ENCODE results near the gene INS.

GRCh38 chr11:2135648-2136201, 25.3 kb downstream of the INS start:
- TF ChIP-seq ZKSCAN1 (IDR thresholded peaks at IDR 0.05; ENCODE audit: low read length) (no peak), EZH2 (conservative IDR thresholded peaks at IDR 0.05; ENCODE audit: low read depth, low read length) (no peak), CTCF (CRISPR knock-in tag; IDR thresholded peaks at IDR 0.05) (no peak), ETS1 (CRISPR knock-in tag; IDR thresholded peaks at IDR 0.05) (peak; percentile 88), ZBTB10 (CRISPR knock-in tag; IDR thresholded peaks at IDR 0.05; ENCODE audit: borderline replicate concordance) (no peak), SUZ12 (IDR thresholded peaks at IDR 0.05; ENCODE audit: low read depth, low read length) (no peak), ZNF207 (IDR thresholded peaks at IDR 0.05; ENCODE audit: borderline replicate concordance) (no peak)

Data from HepG2 (cell line).